Prostate gland (tissue), 2 donors: ENCODE results near the gene BMAL1. TPM values are rescaled to one million over a fixed set of nuclear protein-coding genes. Genes with fewer than 3 reads are reported as not detected.

Source experiments
- DNase-seq: peaks from one replicate; pipeline ENCODE4 v3.0.0-alpha.2; 2019; ENCODE audit warnings: low spot score
- H3K27ac ChIP-seq, 2 donors: fragments of 200-600 bp; sonication (generic); 2 replicates each; pipeline ENCODE4 v1.5.1; 2017 to 2019
- H3K27me3 ChIP-seq: fragments of 200-600 bp; sonication (generic); replicated peaks from 2 replicates; pipeline ENCODE4 v1.5.1; 2019; ENCODE audit not compliant: insufficient read depth
- H3K36me3 ChIP-seq, 2 donors: fragments of 200-600 bp; sonication (generic); 1 replicate in 1 of 2; 2 replicates in 1 of 2; pipeline versions ENCODE4 v1.5.1 to v1.8.1; 2017 to 2019
- H3K4me1 ChIP-seq: fragments of 200-600 bp; sonication (generic); replicated peaks from 2 replicates; pipeline ENCODE4 v1.5.1; 2019
- H3K4me3 ChIP-seq, 2 donors: fragments of 200-600 bp; sonication (generic); 2 replicates each; pipeline ENCODE4 v1.5.1; 2017 to 2019
- H3K9me3 ChIP-seq: fragments of 200-600 bp; sonication (generic); 2 replicates; pipeline ENCODE4 v1.5.1; 2017
- POLR2A ChIP-seq: fragments of 450-650 bp; IDR thresholded peaks from one replicate; pipeline ENCODE4 v1.6.1; 2016; ENCODE audit warnings: antibody characterized with exemption, mild to moderate bottlenecking
- POLR2AphosphoS5 ChIP-seq: sonication (generic); formaldehyde crosslinking; IDR thresholded peaks from one replicate; pipeline ENCODE4 v1.6.1; 2017; ENCODE audit warnings: antibody characterized with exemption
- WGBS: methylation state at CpG from one replicate; pipeline ENCODE4 v1.1.5; 2018; 5-methylcytosine and 5-hydroxymethylcytosine counted together
- intact Hi-C: fragments of 100-400 bp; cut with DNase I; formaldehyde crosslinking; loops from one replicate; pipeline ENCODE4 v1.14.2; 2022
- total RNA-seq, 2 donors: library from RNA; depleted of rRNA; stranded (reverse); fragments of >200 nt; gene quantifications; one replicate each; pipeline ENCODE4 v1.1.0, GENCODE V29; 2016
- TF ChIP-seq, protein P1 (sequence below), 4 experiments: fragments of 200-600 bp in 2 of 4; fragments of 450-650 bp in 2 of 4; sonication (generic) in 2 of 4; IDR thresholded peaks; 1 replicate in 3 of 4; 2 replicates in 1 of 4; pipeline ENCODE4 v1.5.1; 2016 to 2019; ENCODE audit warnings: antibody characterized with exemption in 4 of 4, mild to moderate bottlenecking in 2 of 4, moderate library complexity in 2 of 4

The BMAL1 gene
- total RNA-seq, 2 donors from 2014 or later = 19.4 to 38.1 TPM

GRCh38 chr11:13278609-13279486, 1.3 kb downstream of the BMAL1 start:
- TF ChIP-seq, protein P1, sequence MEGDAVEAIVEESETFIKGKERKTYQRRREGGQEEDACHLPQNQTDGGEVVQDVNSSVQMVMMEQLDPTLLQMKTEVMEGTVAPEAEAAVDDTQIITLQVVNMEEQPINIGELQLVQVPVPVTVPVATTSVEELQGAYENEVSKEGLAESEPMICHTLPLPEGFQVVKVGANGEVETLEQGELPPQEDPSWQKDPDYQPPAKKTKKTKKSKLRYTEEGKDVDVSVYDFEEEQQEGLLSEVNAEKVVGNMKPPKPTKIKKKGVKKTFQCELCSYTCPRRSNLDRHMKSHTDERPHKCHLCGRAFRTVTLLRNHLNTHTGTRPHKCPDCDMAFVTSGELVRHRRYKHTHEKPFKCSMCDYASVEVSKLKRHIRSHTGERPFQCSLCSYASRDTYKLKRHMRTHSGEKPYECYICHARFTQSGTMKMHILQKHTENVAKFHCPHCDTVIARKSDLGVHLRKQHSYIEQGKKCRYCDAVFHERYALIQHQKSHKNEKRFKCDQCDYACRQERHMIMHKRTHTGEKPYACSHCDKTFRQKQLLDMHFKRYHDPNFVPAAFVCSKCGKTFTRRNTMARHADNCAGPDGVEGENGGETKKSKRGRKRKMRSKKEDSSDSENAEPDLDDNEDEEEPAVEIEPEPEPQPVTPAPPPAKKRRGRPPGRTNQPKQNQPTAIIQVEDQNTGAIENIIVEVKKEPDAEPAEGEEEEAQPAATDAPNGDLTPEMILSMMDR (IDR thresholded peaks at IDR 0.05) = no peak
- TF ChIP-seq POLR2AphosphoS5 = no peak
- no peak for TF ChIP-seq POLR2A

DNA sequence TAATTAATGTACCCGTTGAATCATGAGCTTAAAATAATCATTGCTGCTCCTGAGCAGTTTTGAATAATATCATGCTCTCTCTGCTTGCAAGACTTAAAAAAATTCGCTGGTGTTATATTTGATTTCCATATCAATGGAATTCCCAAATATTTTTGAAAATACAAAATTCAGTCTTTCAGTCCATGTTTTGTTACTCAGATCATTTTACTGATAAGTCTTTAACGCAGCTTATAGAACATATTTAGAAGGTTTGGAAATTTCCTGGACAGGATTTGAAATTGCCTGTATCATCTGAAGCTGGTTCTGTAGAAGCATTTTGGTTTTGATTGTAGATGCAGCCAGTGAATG, 1.9 kb downstream of the BMAL1 start:
- Histone ChIP-seq H3K4me3 (no peak overlapping the region), H3K4me1 (no peaks in the 10 kb centered on the region)

More at GRCh38 chr11:13278609-13279486, 1.3 kb downstream of the BMAL1 start:
- no peaks in the 10 kb centered on the region for H3K4me1 ChIP-seq
- H3K9me3 ChIP-seq = no peaks in the 10 kb centered on the region
- no peaks in the 10 kb centered on the region for H3K36me3 ChIP-seq
- peak overlapping the region; percentile 90 to 91 for H3K4me3 ChIP-seq
- WGBS = 16% methylated on average over 36 of the region's 61 CpGs
- no peak for DNase-seq
- no peaks in the 10 kb centered on the region for H3K27me3 ChIP-seq
- intact Hi-C loops = loop anchor here (5.0 kb wide), 1 partner anchor 63 kb away; no protein-coding TSS in a partner anchor
- H3K27ac ChIP-seq = peak overlapping the region; percentile 83 to 84

GRCh38 chr11:13280092-13280722, 2.6 kb downstream of the BMAL1 start:
- WGBS = 77% methylated on average over 3 of the region's 3 CpGs
- intact Hi-C loops = no loop called here
- H3K27ac ChIP-seq = no peak overlapping the region
- no peak for TF ChIP-seq POLR2AphosphoS5
- TF ChIP-seq POLR2A = no peak
- TF ChIP-seq, protein P1 (IDR thresholded peaks at IDR 0.05) = no peak
- DNase-seq = no peak
- no peaks in the 10 kb centered on the region for H3K4me1 ChIP-seq
- no peaks in the 10 kb centered on the region for H3K9me3 ChIP-seq
- no peaks in the 10 kb centered on the region for H3K27me3 ChIP-seq
- H3K36me3 ChIP-seq = no peaks in the 10 kb centered on the region
- H3K4me3 ChIP-seq = no peak overlapping the region

More for the DNA sequence above, 1.9 kb downstream of the BMAL1 start:
- Histone ChIP-seq H3K36me3 (no peaks in the 10 kb centered on the region), H3K27me3 (no peaks in the 10 kb centered on the region), H3K27ac (no peak overlapping the region), H3K9me3 (no peaks in the 10 kb centered on the region)
- TF ChIP-seq POLR2AphosphoS5 (no peak), POLR2A (no peak)
- TF ChIP-seq, protein P1 (IDR thresholded peaks at IDR 0.05) = no peak
- 93% methylated on average over 3 of the region's 3 CpGs for WGBS
- intact Hi-C loops = loop anchor here (5.0 kb wide), 1 partner anchor 63 kb away; no protein-coding TSS in a partner anchor
- no peak for DNase-seq

- H3K4me1 ChIP-seq = no peaks in the 10 kb centered on the region
- TF ChIP-seq, protein P1 (IDR thresholded peaks at IDR 0.05) = no peak
- TF ChIP-seq POLR2AphosphoS5 (no peak), POLR2A (no peak)
- no peak overlapping the region for H3K4me3 ChIP-seq
- no peaks in the 10 kb centered on the region for H3K36me3 ChIP-seq
- H3K27ac ChIP-seq = no peak overlapping the region
- intact Hi-C loops = no loop called here
- no peak for DNase-seq
- no peaks in the 10 kb centered on the region for H3K27me3 ChIP-seq
- no peaks in the 10 kb centered on the region for H3K9me3 ChIP-seq
- 86% methylated on average over 3 of the region's 3 CpGs for WGBS
Measured at GRCh38 chr11:13280777-13281176, 3.2 kb downstream of the BMAL1 start.
